GM12865 (cell line): ENCODE measurements around the gene MGP.

Experiments used
- DNase-seq: peaks from one replicate; pipeline ENCODE4 v3.0.0; 2010; ENCODE audit warnings: low read depth
- H3K4me3 ChIP-seq: 2 replicates; pipeline ENCODE4 v1.5.1; 2011; ENCODE audit warnings: mild to moderate bottlenecking, low read depth, low read length, control low read depth
- CTCF ChIP-seq: IDR thresholded peaks from 2 replicates; pipeline ENCODE4 v1.5.1; 2011; ENCODE audit warnings: low read length, control low read depth, low read depth, inconsistent platforms; ENCODE audit not compliant: insufficient read depth; ENCODE audit errors: missing control alignments

MGP gene

GRCh38 chr12:14854586-14855183 lies 31.0 kb downstream of the MGP start:
- peak; percentile 22 for DNase-seq
- no peak for TF ChIP-seq CTCF
- no peak overlapping the region for H3K4me3 ChIP-seq

GRCh38 chr12:14853961-14854360 lies 31.7 kb downstream of the MGP start:
- no peak for TF ChIP-seq CTCF

DNA sequence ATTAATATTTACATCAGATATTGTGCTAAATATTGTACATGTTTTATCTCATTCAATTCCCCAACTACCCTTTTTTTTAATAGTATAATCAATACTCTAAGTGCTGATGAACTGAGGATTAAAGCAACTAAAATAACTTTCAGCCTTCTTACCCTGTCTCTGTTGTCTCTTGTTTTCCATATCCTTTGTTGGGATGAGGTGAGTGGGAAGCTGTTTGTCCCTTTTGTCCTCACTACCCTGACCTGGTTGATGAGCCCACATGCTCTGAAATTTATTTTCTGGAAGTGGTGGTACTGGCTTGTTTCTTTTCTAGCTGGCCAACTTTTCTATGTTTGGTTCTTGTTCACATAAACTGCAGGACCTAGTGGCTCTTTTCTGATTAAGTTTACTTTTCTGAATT lies 32.8 kb downstream of the MGP start:
- no peak for TF ChIP-seq CTCF
- H3K4me3 ChIP-seq = no peak overlapping the region
- DNase-seq = no peak

More at GRCh38 chr12:14853961-14854360, 31.7 kb downstream of the MGP start:
- H3K4me3 ChIP-seq = no peak overlapping the region
- no peak for DNase-seq

DNA sequence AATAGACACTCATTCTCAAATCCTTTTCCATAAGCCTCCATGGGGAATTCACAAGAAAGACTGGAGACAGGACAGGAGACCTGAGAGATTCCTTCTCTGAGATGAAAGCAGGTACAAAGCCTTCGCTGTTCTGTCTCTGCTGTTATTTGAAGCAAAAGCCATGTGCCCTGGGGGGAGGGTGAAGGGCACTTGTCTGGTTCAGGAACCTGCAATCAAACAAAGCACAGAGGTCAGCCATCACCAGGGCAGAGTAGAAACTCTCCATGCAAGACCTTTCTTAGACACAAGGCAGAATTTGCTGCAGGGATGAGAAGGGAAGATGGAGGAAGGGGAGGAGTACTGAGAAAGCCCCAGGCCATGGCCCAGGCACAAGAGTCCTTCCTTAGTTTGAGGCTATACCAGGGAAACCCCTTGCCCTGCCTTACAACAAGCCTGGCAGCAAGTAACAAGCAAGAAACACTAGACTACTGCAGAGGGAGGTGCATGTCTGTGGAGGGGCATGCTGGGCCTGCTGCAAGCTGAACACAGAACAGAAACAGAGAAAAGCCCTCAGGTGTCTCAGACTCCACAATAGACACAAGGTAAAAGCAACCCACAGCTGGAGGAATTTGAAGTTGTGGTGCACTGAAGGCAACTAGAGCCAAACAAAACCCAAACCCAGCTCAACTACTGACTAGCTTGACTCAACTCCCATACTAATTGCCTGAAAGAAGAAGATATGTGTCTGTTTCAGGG lies 34.6 kb downstream of the MGP start:
- no peak overlapping the region for H3K4me3 ChIP-seq
- no peak for TF ChIP-seq CTCF
- DNase-seq = peak; percentile 69

DNA sequence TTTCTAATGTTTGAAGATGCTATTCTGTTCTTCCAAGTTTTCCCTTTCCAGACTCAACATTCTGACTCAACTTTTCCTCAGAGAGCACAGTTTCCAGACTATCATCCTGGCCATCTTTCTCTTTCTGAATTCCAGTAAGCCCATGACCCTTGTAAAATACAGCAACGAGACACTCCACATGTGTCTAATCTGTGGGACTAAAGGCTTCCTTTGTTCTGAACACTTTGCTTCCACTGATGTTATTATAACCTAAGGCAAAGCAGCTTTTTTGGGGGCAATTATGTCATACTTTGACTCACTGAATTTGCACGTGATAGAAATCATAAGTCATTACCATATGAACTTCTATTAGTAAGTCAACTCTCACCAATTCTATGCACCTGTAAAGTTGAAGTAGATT lies 36.0 kb downstream of the MGP start:
- no peak for TF ChIP-seq CTCF
- H3K4me3 ChIP-seq = no peak overlapping the region
- DNase-seq = no peak

- H3K4me3 ChIP-seq = no peak overlapping the region
- no peak for TF ChIP-seq CTCF
- no peak for DNase-seq
Measured at GRCh38 chr12:14846876-14847580, 38.6 kb downstream of the MGP start.
